SHP77 treated with DMSO at 0.1 percent for 48 hours (cell line): ENCODE measurements around the gene CLEC12A.
"Not testable (repeated sequence)": the region's sequence is repeated elsewhere in the genome, so short reads cannot be mapped to it uniquely, and the experiment has no call there.

Experiments
- DNase-seq: peaks from one replicate; lab custom pipeline; 2025; lab: John Stamatoyannopoulos, UW

The CLEC12A gene

GRCh38 chr12:9969673-9970072, 1.5 kb upstream of the CLEC12A start:
- no peak for DNase-seq

DNA sequence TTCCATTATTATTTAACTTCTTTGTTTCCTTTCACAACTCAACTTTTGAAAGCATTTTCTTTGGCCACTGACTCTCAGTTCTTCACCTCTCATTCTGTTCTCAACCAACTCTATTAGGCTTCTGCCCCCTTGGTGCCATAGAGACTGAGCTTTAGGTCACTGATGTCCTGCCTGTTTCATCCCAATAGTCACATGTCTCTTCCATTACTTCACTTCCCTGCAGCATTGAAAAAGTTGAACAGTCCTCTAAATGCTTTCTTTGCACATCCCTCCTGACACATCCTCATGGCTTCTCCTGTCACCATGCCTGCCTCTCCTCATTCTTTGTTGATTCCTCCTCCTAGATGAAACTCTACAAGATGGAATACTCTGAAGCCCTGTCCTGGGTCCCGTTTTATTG, 2.7 kb downstream of the CLEC12A start:
- DNase-seq = no peak

DNA sequence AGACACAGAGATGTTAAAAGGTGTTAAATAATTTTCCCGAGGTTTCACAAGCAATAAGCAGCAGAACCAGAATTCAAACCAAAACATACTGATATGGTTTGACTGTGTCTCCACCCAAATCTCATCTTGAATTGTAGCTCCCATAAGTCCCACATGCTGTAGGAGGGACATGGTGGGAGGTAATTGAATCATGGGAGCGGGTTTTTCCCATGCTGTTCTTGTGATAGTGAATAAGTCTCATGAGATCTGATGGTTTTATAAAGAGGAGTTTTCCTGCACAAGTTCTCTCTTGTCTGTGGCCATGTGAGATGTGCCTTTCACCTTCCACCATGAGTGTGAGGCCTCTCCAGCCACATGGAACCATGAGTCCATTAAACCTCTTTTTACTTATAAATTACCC, 3.5 kb downstream of the CLEC12A start:
- not testable (repeated sequence) for DNase-seq

DNA sequence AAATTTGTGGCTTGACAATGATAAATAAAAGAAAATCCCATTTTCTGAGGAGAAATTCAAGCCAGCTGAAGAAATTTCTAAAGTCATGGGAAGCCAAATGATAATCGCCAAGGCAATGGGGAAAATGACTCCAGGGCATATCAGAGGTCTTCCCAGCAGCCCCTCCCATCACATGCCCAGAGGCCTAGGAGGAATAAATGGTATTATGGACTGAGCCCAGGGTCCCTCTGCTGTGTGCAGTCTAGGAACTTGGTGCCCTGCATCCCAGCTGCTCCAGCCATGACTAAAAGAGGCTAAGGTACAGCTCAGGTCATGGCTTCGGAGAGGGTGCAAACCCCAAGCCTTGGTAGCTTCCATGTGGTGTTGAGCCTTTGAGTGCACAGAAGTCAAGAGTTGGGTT, 4.4 kb downstream of the CLEC12A start:
- no peak for DNase-seq

GRCh38 chr12:9976626-9977025, 5.4 kb downstream of the CLEC12A start:
- not testable (repeated sequence) for DNase-seq

GRCh38 chr12:9977916-9978315, 6.7 kb downstream of the CLEC12A start:
- DNase-seq = no peak

- no peak for DNase-seq
Measured at GRCh38 chr12:9980126-9980525, 8.9 kb downstream of the CLEC12A start.

- DNase-seq = no peak
Measured at GRCh38 chr12:9991876-9992275, 20.7 kb downstream of the CLEC12A start.

DNA sequence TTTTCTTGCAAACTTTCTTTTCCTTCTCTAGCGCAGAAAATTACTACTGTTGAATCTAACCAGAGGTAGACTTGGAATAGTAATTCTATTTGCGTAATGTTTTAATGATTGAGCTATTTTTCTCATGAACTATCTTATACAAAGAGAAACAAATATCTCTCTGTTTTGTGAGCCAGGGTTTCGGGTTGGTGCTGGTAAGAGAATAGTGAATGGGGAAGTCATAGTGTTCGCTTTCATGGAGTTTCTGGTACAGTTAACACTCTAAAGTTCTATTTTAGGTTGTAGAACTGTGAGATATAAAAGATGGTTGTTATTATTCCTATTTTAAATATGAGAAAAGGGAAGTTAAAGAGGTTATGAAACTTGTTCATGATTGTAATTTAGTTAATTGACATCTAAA, 21.1 kb downstream of the CLEC12A start:
- DNase-seq = no peak

DNA sequence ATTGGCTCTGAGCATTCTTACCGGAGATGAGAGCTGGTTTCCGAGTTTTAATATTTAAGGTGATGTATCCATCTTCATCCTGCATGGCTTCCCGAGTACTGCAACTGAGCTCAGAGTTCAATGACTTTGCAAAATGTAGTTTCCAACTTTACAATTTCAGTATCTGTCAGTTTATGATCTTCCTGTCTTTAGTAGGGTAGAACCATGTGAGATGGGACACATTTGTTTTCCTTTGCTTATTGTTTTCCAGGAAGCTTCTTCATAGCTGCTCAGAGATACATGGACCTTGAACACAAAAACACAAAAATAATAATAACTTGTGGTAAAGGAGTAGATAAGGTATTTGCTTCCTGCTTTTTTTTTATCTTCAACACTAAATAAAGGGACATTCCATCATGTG, 27.8 kb downstream of the CLEC12A start, which contains the start of gene CLEC1B:
Gene CLEC1B, minus strand, starts transcription at position 106 of the 400 bp plus-strand sequence. Its CDS starts 21 bp downstream, at position 85.
- DNase-seq = no peak

- DNase-seq = no peak
Measured at GRCh38 chr12:10001171-10001776, 30.1 kb downstream of the CLEC12A start.

- DNase-seq = no peak
Measured at GRCh38 chr12:10012630-10013330, 41.6 kb downstream of the CLEC12A start.

DNA sequence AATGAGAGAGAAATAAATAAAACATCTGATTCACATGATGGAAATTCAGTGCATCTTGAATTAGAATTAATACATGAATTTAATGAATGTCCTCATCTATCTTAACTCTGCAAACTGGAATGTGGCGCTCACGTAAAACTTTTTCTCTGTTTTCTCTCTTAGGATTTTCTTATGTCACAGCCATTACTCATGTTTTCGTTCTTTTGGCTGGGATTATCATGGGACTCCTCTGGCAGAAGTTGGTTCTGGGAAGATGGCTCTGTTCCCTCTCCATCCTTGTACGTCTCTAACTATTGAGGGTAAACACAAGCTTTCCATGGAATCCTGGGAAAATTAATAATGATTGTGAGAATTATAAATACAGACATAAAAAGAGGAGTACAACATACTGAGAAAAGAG, 44.2 kb downstream of the CLEC12A start:
- DNase-seq = no peak

DNA sequence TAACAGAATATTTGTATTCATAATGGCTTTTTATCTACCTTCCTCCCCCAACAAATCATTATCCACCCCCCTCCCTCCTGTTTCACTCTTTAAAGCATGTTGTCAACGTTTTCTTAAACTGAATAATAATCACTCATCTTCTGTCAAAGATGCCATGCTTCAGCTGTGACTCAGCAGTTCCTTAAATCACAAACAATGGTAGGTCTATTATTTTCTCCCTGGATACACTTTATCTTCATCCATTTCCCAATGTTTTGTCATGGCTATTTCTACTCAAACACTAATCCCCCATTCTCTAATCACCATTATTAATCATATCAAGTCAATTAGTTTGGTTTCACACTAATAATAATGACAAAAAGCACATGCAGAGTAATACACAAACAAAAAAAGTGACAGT, 45.7 kb downstream of the CLEC12A start:
- no peak for DNase-seq

- DNase-seq = no peak
Measured at GRCh38 chr12:10018386-10018785, 47.2 kb downstream of the CLEC12A start.

DNA sequence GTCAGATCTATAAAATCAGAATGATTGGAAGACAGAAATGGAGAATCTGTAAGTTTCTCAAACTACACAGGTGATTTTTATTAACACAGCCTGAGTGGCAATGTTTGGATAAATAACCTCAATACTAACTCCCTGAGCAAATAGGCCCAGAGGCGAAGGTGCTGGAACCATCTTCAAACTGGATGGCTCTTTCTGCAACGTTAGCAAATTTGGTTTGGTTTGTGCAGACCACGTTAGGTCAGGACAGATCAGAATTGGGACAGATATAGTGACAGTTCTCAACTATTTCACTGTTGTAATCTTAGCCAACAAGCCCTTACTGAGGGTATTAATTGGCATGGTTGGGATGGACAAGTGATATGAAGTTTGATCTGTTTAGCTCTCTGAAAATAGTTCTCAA, 50.1 kb downstream of the CLEC12A start:
- no peak for DNase-seq

- no peak for DNase-seq
Measured at GRCh38 chr12:10025236-10025635, 54.0 kb downstream of the CLEC12A start.

DNA sequence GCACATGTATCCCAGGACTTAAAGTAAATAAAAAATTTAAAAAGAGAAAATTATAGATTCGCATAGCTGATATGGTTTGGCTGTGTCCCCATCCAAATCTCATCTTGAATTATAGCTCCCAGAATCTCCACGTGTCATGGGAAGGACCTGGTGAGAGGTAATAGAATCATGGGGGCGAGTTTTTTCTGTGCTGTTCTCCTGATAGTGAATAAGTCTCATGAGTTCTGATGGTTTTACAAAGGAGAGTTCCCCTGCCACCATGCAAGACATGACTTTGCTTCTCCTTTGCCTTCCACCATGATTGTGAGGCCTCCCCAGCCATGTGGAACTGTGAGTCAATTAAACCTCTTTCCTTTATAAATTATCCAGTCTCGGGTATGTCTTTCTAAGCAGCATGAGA, 55.5 kb downstream of the CLEC12A start:
- DNase-seq = not testable (repeated sequence)

DNA sequence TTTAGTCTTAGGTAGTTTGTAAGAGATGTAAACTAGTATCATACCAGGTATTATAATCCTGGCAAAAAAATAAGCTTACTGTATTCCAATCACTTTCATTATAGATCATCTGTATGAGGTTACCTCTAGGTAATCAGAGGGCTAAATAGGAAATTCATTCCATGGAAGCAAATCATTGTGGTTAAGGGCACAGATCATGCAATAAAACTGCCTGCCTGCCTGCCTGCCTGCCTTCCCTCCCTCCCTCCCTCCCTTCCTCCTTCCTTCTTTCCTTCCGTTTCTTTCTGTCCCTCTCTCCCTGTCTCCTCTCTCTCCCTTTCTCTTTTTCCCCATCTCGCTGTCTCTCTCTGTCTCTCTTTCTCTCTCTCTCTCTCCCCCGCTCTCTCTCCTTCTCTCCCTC, 56.1 kb downstream of the CLEC12A start:
- no peak for DNase-seq

DNA sequence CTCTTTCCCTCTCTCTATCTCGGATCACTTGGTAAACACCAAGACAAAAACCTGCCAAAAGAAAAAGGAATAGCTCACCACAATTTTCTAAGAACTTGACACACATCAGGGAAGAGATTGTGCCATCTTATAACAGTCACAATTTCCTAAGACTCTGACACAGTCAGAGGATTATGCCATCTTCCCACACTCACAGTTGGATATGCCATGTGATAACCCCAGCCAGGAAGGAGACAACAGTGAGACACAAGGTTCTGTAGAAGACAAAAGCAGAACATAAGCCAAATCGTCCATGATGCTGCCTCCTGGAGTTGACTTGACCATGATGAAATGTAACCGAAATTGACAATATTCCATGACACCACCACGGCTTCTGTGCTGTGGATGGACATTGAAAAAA, 56.5 kb downstream of the CLEC12A start:
- no peak for DNase-seq

- no peak for DNase-seq
Measured at GRCh38 chr12:10030446-10030845, 59.2 kb downstream of the CLEC12A start, which contains the start of gene CLEC9A. Gene CLEC9A (plus strand): TSS chr12:10030682. CDS start chr12:10052688, 22,006 bp downstream.

DNA sequence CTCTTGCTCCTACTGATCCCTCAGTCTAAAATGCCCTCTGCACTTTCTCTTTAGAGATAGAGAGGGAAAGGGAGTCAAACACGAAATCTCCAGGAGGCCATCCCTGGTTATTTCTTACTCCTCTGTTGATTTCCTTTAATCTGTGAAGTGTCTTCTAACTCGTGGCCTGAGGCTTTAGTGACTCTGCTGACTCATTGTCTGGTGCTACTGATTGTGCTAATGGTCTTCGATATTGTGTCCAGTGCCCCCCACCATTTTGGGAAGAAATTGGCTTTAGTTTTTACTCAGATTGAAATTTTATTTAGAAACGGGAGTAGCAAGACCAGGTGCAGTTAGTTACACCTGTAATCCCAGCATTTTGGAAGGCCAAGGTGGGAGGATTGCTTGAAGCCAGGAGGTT, 60.1 kb downstream of the CLEC12A start:
- DNase-seq = no peak

DNA sequence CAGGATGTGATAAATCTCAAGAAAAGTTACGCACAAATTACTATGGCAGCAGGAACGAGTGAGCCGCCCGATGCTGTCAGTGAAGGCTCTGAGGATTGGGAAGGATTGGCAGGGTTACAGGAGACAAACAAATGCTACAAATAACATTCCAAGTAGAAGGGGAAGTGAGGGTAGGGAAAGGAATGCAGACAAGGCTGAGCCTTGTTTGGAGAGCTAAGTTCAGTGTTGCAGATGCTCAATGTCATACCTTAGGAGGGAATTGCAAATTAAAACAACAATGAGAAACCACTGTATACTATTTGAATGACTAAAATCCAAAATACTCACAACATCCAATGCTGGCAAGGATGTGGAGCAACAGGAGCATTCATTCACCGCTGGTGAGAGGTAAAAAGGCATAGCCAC, 60.6 kb downstream of the CLEC12A start:
- no peak for DNase-seq
